GM12878 (cell line): ENCODE data around the gene ZBTB39. TPM values are rescaled to one million over a fixed set of nuclear protein-coding genes. Genes with fewer than 3 reads are reported as not detected.

ENCODE experiments used
- ATAC-seq: fragments of 200-7000 bp; cut with Tn5 transposase; 3 replicates; pipeline ENCODE4 v1.9.1; 2020; ENCODE audit warnings: mild to moderate bottlenecking, moderate library complexity
- BruUV-seq: library from RNA; stranded (reverse); fragments of 400-500 nt; replicated peaks from 2 replicates; lab custom pipeline; 2021; lab: Mats Ljungman, UMichigan
- CTCF ChIA-PET: fragments of 300-600 bp; sonication (Branson Sonifier 250); formaldehyde crosslinking; extraction: SDS; loops from one replicate; lab custom pipeline; 2021; ENCODE audit warnings: inconsistent platforms; lab: Yijun Ruan, JAX
- POLR2A ChIA-PET: fragments of 350-600 bp; formaldehyde crosslinking; extraction: SDS; loops from one replicate; lab custom pipeline; 2021; ENCODE audit warnings: inconsistent platforms; lab: Charles Lee
- RAD21 ChIA-PET: fragments of 300-600 bp; sonication (Branson Sonifier 250); formaldehyde crosslinking; loops from one replicate; lab custom pipeline; 2023; ENCODE audit warnings: antibody characterized with exemption; ENCODE audit not compliant: unreplicated experiment; lab: Charles Lee
- SMC1A ChIA-PET: fragments of 300-600 bp; sonication (Branson Sonifier 250); formaldehyde crosslinking; loops from one replicate; lab custom pipeline; 2023; ENCODE audit not compliant: unreplicated experiment, uncharacterized antibody; lab: Charles Lee
- DNase-seq: peaks from one replicate; pipeline ENCODE4 v3.0.0-alpha.2; 2011; ENCODE audit warnings: low read depth, low spot score
- FAIRE-seq: peaks from 3 replicates; lab custom pipeline; 2011; peaks lifted over from hg19 to GRCh38; lab: Jason Lieb, UNC
- H2AFZ ChIP-seq: 2 replicates; pipeline ENCODE4 v1.6.0; 2011; ENCODE audit warnings: low read depth, low read length, control low read depth; ENCODE audit not compliant: control insufficient read depth
- H3K27ac ChIP-seq: 2 replicates; pipeline ENCODE4 v1.5.1; 2011; ENCODE audit warnings: control low read depth; ENCODE audit not compliant: control insufficient read depth, insufficient read depth
- H3K27me3 ChIP-seq, 2 experiments: replicated peaks in 1 of 2; 2 replicates each; pipeline versions ENCODE4 v1.6.0 to v1.6.1; 2011; ENCODE audit warnings: low read length in 1 of 2; ENCODE audit not compliant: control insufficient read depth in 2 of 2, insufficient read depth in 2 of 2
- H3K36me3 ChIP-seq, 2 experiments: 2 replicates each; pipeline ENCODE4 v1.5.1; 2011; ENCODE audit warnings: low read length in 1 of 2; ENCODE audit not compliant: control insufficient read depth in 2 of 2, insufficient read depth in 2 of 2
- H3K4me1 ChIP-seq: 2 replicates; pipeline ENCODE4 v1.6.1; 2011; ENCODE audit warnings: mild to moderate bottlenecking, low read length, moderate library complexity, mixed read lengths; ENCODE audit not compliant: control insufficient read depth, insufficient read depth
- H3K4me2 ChIP-seq: 2 replicates; pipeline ENCODE4 v1.6.0; 2011; ENCODE audit warnings: control low read depth; ENCODE audit not compliant: control insufficient read depth, insufficient read depth
- H3K4me3 ChIP-seq: fragments of 200-600 bp; sonication (generic); 2 replicates; pipeline ENCODE4 v1.5.1; 2016
- H3K79me2 ChIP-seq: 2 replicates; pipeline ENCODE4 v1.6.0; 2011; ENCODE audit warnings: low read length; ENCODE audit not compliant: control insufficient read depth, insufficient read depth
- H3K9ac ChIP-seq: 2 replicates; pipeline ENCODE4 v1.8.0; 2011; ENCODE audit warnings: low read length, control low read depth, mixed read lengths; ENCODE audit not compliant: control insufficient read depth, insufficient read depth
- H3K9me3 ChIP-seq: replicated peaks from 3 replicates; pipeline ENCODE4 v1.5.1; 2011; ENCODE audit warnings: mild to moderate bottlenecking, low read length; ENCODE audit not compliant: control insufficient read depth, insufficient read depth
- H4K20me1 ChIP-seq: 2 replicates; pipeline ENCODE4 v1.6.0; 2011; ENCODE audit not compliant: control insufficient read depth, insufficient read depth
- CHD4 ChIP-seq: fragments of 200-600 bp; sonication (generic); IDR thresholded peaks from 2 replicates; pipeline ENCODE4 v1.6.1; 2016; ENCODE audit warnings: mild to moderate bottlenecking
- ELK1 ChIP-seq: IDR thresholded peaks from 2 replicates; pipeline ENCODE4 v1.6.1; 2012; ENCODE audit warnings: low read depth, low read length, improper control_type of control experiment
- NFXL1 ChIP-seq: fragments of 450-650 bp; IDR thresholded peaks from 2 replicates; pipeline ENCODE4 v1.6.1; 2017; ENCODE audit warnings: antibody characterized with exemption, mild to moderate bottlenecking, borderline replicate concordance
- NFYA ChIP-seq: IDR thresholded peaks from 2 replicates; pipeline ENCODE4 v1.6.1; 2011; ENCODE audit warnings: low read depth, mild to moderate bottlenecking, low read length, improper control_type of control experiment, borderline replicate concordance
- NR2C1 ChIP-seq: fragments of 450-650 bp; IDR thresholded peaks from 2 replicates; pipeline ENCODE4 v1.6.1; 2017; ENCODE audit warnings: antibody characterized with exemption, mild to moderate bottlenecking, moderate library complexity
- RELB ChIP-seq: fragments of 450-650 bp; IDR thresholded peaks from 2 replicates; pipeline ENCODE4 v1.6.1; 2017; ENCODE audit warnings: low read depth, mild to moderate bottlenecking, moderate library complexity
- ZNF592 ChIP-seq: fragments of 450-650 bp; IDR thresholded peaks from 2 replicates; pipeline ENCODE4 v1.6.1; 2017; ENCODE audit warnings: mild to moderate bottlenecking, moderate library complexity
- WGBS: methylation state at CpG from one replicate; pipeline ENCODE4 v1.1.6; 2016; ENCODE audit warnings: low lambda C conversion rate; ENCODE audit not compliant: insufficient replicate concordance, insufficient coverage; ENCODE audit errors: missing lambda C conversion rate; 5-methylcytosine and 5-hydroxymethylcytosine counted together
- in situ Hi-C: fragments of 300-500 bp; cut with MboI; formaldehyde crosslinking; loops from 9 replicates; pipeline ENCODE4 v1.14.3; 2018; ENCODE audit warnings: mixed read lengths
- intact Hi-C: fragments of 100-400 bp; cut with micrococcal nuclease; formaldehyde crosslinking; loops from one replicate; pipeline ENCODE4 v1.14.2; 2022; ENCODE audit not compliant: unreplicated experiment
- polyA plus RNA-seq, 11 experiments: library from polyadenylated mRNA; depleted of rRNA in 4 of 11; unstranded in 6 of 11; stranded (reverse) in 5 of 11; fragments of >200 nt; fragmentation: Nextera tagmentation in 4 of 11; fragmentation: Illumina TruSeq in 1 of 11; extraction: Ambion mirVana in 4 of 11; extraction: Trizol in 1 of 11; gene quantifications; 1 replicate in 1 of 11; 2 replicates in 10 of 11; pipeline versions ENCODE4 v1.2.1 to v1.2.3, GENCODE V29; 2011 to 2016; ENCODE audit warnings: inconsistent platforms in 2 of 11, missing spikeins in 2 of 11, low read depth in 1 of 11
- total RNA-seq, 4 experiments: library from RNA; depleted of rRNA in 3 of 4; stranded (reverse); fragments of >200 nt in 3 of 4; fragmentation: Illumina TruSeq in 1 of 4; extraction: Trizol in 1 of 4; gene quantifications; 2 replicates each; pipeline versions ENCODE4 v1.2.1 to v1.2.3, GENCODE V29; 2013 to 2021
- TF ChIP-seq, protein P1 (sequence below): fragments of 450-650 bp; formaldehyde crosslinking; IDR thresholded peaks from 2 replicates; pipeline ENCODE4 v1.4.0; 2020; ENCODE audit warnings: mild to moderate bottlenecking, moderate library complexity

Gene ZBTB39
- total and polyA plus RNA-seq, 10 of the 15 experiments (the other 5 are each of a cell fraction or from before 2014, with no cell fraction given): 0.88 to 6.8 (median 4.4) TPM

GRCh38 chr12:56990648-56991318 is 15.6 kb downstream of the ZBTB39 start:
- peak overlapping the region; percentile 17; the same call in 1 of the 2 replicates for H3K4me2 ChIP-seq
- no peaks in the 10 kb centered on the region for H3K27me3 ChIP-seq
- FAIRE-seq (peak; percentile 59), DNase-seq (no peak), ATAC-seq (no peak)
- intact Hi-C loops: no loop called here
- RAD21 ChIA-PET: interaction anchor here (1.2 to 1.7 kb wide), 3 partner anchors 9 to 121 kb away, joined by 4 to 5 read pairs (median 5); partner anchors contain the start of gene STAT6
- peaks cover 18% of the 10 kb centered on the region for H3K4me1 ChIP-seq
- H2AFZ ChIP-seq: peak overlapping the region; percentile 34
- in situ Hi-C loops: no loop called here
- H3K36me3 ChIP-seq: no peaks in the 10 kb centered on the region; a peak in 1 of 4 replicates
- H3K79me2 ChIP-seq: no peaks in the 10 kb centered on the region
- 0 out of 2 replicates have a peak overlapping the region, but pooled peaks have one; percentile 11 for H3K9ac ChIP-seq
- SMC1A ChIA-PET: interaction anchor here (1.1 to 1.7 kb wide), 7 partner anchors 9 to 241 kb away, joined by 3 to 11 read pairs (median 4); no protein-coding TSS in a partner anchor
- no peaks in the 10 kb centered on the region for H3K9me3 ChIP-seq
- H3K4me3 ChIP-seq: no peak overlapping the region
- WGBS: 77% methylated on average over 7 of the region's 7 CpGs
- no peaks in the 10 kb centered on the region for H4K20me1 ChIP-seq
- POLR2A ChIA-PET: interaction anchor here (1.0 to 1.8 kb wide), 2 partner anchors 11 to 121 kb away, joined by 3 to 7 read pairs; no protein-coding TSS in a partner anchor
- BruUV-seq: no TSS peak
- CTCF ChIA-PET: interaction anchor here (0.8 to 2.8 kb wide), 4 partner anchors 10 to 233 kb away, joined by 3 to 33 read pairs (median 8); partner anchors contain the start of gene HSD17B6
- H3K27ac ChIP-seq: no peak overlapping the region
- TF ChIP-seq NR2C1: no peak
- no peak for TF ChIP-seq RELB
- TF ChIP-seq NFYA: no peak
- TF ChIP-seq, protein P1, sequence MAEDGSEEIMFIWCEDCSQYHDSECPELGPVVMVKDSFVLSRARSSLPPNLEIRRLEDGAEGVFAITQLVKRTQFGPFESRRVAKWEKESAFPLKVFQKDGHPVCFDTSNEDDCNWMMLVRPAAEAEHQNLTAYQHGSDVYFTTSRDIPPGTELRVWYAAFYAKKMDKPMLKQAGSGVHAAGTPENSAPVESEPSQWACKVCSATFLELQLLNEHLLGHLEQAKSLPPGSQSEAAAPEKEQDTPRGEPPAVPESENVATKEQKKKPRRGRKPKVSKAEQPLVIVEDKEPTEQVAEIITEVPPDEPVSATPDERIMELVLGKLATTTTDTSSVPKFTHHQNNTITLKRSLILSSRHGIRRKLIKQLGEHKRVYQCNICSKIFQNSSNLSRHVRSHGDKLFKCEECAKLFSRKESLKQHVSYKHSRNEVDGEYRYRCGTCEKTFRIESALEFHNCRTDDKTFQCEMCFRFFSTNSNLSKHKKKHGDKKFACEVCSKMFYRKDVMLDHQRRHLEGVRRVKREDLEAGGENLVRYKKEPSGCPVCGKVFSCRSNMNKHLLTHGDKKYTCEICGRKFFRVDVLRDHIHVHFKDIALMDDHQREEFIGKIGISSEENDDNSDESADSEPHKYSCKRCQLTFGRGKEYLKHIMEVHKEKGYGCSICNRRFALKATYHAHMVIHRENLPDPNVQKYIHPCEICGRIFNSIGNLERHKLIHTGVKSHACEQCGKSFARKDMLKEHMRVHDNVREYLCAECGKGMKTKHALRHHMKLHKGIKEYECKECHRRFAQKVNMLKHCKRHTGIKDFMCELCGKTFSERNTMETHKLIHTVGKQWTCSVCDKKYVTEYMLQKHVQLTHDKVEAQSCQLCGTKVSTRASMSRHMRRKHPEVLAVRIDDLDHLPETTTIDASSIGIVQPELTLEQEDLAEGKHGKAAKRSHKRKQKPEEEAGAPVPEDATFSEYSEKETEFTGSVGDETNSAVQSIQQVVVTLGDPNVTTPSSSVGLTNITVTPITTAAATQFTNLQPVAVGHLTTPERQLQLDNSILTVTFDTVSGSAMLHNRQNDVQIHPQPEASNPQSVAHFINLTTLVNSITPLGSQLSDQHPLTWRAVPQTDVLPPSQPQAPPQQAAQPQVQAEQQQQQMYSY (CRISPR knock-in tag): no peak
- no peak for TF ChIP-seq CHD4
- TF ChIP-seq ZNF592: no peak
- TF ChIP-seq NFXL1: no peak
- TF ChIP-seq ELK1: no peak
